ENCODE measurements around the gene CHN2.

DNA sequence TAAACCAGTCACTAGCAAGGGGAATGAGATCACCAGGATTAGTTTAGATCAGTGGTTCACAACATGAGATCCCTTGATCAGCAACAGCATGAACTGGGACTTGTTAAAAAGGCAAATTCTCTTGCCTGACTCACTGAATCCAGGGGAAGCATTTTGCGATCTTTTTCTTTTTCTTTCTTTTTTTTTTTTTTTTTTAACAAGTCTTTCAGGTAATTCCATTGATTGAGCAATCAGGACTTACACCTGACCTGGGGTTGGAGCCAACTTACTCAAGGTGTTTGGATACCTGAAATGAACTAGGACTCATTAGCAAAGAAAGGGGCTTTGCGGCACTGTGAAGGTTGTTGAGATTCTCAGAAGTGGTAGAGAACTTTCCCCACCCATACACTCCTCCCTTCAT lies 321.9 kb downstream of the CHN2 start:
- no peak for TF ChIP-seq POLR2A (IDR thresholded peaks at IDR 0.05)
- TF ChIP-seq, protein P1, sequence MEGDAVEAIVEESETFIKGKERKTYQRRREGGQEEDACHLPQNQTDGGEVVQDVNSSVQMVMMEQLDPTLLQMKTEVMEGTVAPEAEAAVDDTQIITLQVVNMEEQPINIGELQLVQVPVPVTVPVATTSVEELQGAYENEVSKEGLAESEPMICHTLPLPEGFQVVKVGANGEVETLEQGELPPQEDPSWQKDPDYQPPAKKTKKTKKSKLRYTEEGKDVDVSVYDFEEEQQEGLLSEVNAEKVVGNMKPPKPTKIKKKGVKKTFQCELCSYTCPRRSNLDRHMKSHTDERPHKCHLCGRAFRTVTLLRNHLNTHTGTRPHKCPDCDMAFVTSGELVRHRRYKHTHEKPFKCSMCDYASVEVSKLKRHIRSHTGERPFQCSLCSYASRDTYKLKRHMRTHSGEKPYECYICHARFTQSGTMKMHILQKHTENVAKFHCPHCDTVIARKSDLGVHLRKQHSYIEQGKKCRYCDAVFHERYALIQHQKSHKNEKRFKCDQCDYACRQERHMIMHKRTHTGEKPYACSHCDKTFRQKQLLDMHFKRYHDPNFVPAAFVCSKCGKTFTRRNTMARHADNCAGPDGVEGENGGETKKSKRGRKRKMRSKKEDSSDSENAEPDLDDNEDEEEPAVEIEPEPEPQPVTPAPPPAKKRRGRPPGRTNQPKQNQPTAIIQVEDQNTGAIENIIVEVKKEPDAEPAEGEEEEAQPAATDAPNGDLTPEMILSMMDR (IDR thresholded peaks at IDR 0.05): no peak

Measured in transverse colon (tissue), 3 donors.